NB4 (cell line): Measurements from ENCODE around the gene SIM2.

ENCODE experiments used
- DNase-seq: peaks from one replicate; pipeline ENCODE4 v3.0.0; 2010; ENCODE audit warnings: low read depth
- H3K4me3 ChIP-seq: one replicate; pipeline ENCODE4 v1.5.1; 2011; ENCODE audit warnings: mild to moderate bottlenecking, low read depth, low read length, moderate library complexity
- MYC ChIP-seq: IDR thresholded peaks from 2 replicates; pipeline ENCODE4 v1.6.1; 2011; ENCODE audit warnings: low read depth, low read length
- POLR2A ChIP-seq: IDR thresholded peaks from 2 replicates; pipeline ENCODE4 v1.6.1; 2011; ENCODE audit warnings: mild to moderate bottlenecking; ENCODE audit not compliant: insufficient read length; ENCODE audit errors: extremely low read depth
- TF ChIP-seq, protein P1 (sequence below): IDR thresholded peaks from 2 replicates; pipeline ENCODE4 v1.6.1; 2011; ENCODE audit warnings: low read depth, low read length
- TF ChIP-seq, protein P2 (sequence below): IDR thresholded peaks from one replicate; pipeline ENCODE4 v1.5.1; 2012; ENCODE audit warnings: low read depth, low read length

Gene SIM2

DNA sequence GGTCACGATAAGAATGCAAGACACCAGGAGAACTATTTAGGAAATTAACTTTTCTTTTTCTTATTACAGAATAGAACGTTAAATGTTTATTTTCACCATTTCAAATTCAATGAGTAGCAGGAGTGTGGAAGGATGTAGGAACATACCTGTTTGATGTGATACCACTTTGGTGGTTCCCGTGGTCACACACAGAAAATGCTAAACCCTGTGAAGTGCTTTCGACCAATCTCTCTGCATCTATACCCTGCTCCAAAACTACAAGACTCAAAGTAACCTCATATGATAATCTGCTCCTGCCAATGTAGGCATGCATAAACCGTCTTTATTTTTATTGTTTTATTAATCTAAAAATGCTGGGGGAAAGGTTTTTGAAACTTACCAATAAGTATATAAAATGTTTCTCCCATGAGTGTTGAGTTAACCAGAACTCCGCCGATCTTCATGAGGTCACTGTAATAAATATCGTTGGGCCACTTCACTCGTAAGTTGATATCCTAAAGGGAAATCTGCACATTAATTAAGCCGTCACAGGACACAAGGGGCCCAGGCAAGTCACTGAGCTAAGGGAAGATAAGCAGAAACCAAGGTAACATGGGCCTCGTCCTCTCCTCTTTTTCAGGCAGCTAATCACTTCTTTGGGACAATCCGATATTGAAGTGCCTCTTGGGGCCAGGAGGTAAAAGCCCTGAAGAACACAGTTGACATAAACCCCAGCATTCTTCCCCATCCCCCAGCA lies 60.6 kb downstream of the SIM2 start:
- no peak overlapping the region for H3K4me3 ChIP-seq
- DNase-seq: no peak
- TF ChIP-seq, protein P1, sequence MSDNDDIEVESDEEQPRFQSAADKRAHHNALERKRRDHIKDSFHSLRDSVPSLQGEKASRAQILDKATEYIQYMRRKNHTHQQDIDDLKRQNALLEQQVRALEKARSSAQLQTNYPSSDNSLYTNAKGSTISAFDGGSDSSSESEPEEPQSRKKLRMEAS: no peak
- no peak for TF ChIP-seq POLR2A
- TF ChIP-seq, protein P2, sequence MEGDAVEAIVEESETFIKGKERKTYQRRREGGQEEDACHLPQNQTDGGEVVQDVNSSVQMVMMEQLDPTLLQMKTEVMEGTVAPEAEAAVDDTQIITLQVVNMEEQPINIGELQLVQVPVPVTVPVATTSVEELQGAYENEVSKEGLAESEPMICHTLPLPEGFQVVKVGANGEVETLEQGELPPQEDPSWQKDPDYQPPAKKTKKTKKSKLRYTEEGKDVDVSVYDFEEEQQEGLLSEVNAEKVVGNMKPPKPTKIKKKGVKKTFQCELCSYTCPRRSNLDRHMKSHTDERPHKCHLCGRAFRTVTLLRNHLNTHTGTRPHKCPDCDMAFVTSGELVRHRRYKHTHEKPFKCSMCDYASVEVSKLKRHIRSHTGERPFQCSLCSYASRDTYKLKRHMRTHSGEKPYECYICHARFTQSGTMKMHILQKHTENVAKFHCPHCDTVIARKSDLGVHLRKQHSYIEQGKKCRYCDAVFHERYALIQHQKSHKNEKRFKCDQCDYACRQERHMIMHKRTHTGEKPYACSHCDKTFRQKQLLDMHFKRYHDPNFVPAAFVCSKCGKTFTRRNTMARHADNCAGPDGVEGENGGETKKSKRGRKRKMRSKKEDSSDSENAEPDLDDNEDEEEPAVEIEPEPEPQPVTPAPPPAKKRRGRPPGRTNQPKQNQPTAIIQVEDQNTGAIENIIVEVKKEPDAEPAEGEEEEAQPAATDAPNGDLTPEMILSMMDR: no peak
- no peak for TF ChIP-seq MYC

DNA sequence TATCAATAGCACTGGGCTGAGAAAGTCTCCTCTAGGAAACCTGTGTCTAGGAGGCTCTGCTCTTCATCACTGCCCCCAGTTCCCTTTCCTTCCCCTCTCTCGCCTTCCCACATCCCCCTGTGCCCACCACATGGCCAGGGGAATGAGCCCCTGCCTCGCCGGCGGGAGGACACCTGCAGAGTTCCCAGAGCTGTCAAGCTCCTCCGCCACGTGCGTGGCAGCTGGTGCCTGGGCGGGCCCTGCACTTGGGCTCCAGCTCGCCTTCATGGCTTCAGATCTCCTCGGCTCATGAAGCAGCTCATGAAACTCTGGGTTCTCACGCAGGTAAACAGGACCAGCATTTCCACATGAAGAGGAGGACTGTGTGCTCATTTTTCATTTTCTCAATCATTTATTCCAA lies 62.8 kb downstream of the SIM2 start:
- no peak overlapping the region for H3K4me3 ChIP-seq
- no peak for TF ChIP-seq POLR2A
- TF ChIP-seq, protein P2: no peak
- TF ChIP-seq, protein P1: no peak
- TF ChIP-seq MYC: no peak
- DNase-seq: no peak

GRCh38 chr21:36762642-36763041 lies 63.7 kb downstream of the SIM2 start:
- TF ChIP-seq, protein P2: no peak
- no peak for TF ChIP-seq MYC
- TF ChIP-seq POLR2A: no peak
- TF ChIP-seq, protein P1: no peak
- no peak for DNase-seq
- no peak overlapping the region for H3K4me3 ChIP-seq

DNA sequence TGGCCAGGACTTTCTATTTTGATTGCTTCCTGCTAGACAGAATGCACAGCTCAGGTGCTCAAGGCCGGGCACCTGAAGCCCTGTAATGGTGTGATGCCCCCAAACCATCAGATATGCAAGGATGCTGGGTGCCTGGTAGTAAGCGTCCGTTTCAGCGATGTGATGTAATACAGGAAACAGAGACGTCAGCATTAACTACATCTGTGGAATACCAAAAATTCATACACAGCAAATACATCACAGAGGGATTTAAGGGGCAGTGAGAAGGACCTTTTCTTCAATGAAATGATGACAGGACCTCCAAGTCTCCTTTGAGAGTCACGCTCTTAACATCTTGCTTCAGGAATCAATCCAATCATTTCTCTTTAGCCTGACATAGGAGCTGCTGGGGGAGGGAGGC lies 64.4 kb downstream of the SIM2 start:
- DNase-seq: no peak
- H3K4me3 ChIP-seq: no peak overlapping the region
- TF ChIP-seq POLR2A: no peak
- TF ChIP-seq, protein P1: no peak
- TF ChIP-seq, protein P2: no peak
- no peak for TF ChIP-seq MYC

GRCh38 chr21:36765229-36765628 lies 66.3 kb downstream of the SIM2 start:
- no peak overlapping the region for H3K4me3 ChIP-seq
- TF ChIP-seq, protein P2: no peak
- no peak for TF ChIP-seq POLR2A
- TF ChIP-seq, protein P1: no peak
- TF ChIP-seq MYC: no peak
- no peak for DNase-seq

DNA sequence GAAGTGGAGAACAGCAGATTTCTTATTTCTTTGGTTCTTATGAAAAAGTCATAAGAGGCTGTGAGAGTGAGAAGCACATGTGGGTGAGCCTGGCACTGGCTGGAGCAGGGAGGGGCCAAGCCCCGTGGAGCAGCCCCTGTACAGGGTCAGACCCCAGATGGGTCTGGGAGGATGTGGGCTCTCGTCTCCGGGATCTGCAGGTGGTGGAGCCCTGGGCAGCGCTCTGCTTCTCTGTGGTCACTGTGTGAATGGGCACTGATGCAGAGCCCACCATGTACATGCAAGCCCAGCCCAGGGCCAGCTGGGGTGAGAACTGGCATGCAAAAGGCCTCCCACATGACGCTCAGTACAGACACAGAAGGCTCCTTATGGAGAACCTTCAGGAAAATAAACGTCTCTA lies 67.6 kb downstream of the SIM2 start:
- no peak for TF ChIP-seq MYC
- no peak for TF ChIP-seq POLR2A
- TF ChIP-seq, protein P2: no peak
- DNase-seq: no peak
- H3K4me3 ChIP-seq: no peak overlapping the region
